ENCODE measurements around the gene CHRM4. TPM values are rescaled to one million over a fixed set of nuclear protein-coding genes. Genes with fewer than 3 reads are reported as not detected.

Gene CHRM4
- polyA plus RNA-seq, 4 donors = 0.13 to 0.32 (median 0.19) TPM

GRCh38 chr11:46404476-46405017 is 13.0 kb upstream of the CHRM4 start:
- DNase-seq (ENCODE audit: low read depth in 4 of 4, low spot score in 2 of 4) = no peak

GRCh38 chr11:46402957-46403902 is 11.7 kb upstream of the CHRM4 start:
- no peak for DNase-seq (ENCODE audit: low read depth in 4 of 4, low spot score in 2 of 4)

- DNase-seq (ENCODE audit: low read depth in 4 of 4, low spot score in 2 of 4) = no peak
Measured at GRCh38 chr11:46397526-46397925, 6.0 kb upstream of the CHRM4 start.

- no peak for DNase-seq (ENCODE audit: low read depth in 4 of 4, low spot score in 2 of 4)
Measured at GRCh38 chr11:46393759-46394158, 2.2 kb upstream of the CHRM4 start.

- DNase-seq (ENCODE audit: low read depth in 4 of 4, low spot score in 2 of 4) = no peak
Measured at GRCh38 chr11:46393231-46393616, 1.6 kb upstream of the CHRM4 start.

GRCh38 chr11:46392421-46393230 is 1.1 kb upstream of the CHRM4 start:
- peak in 1 of 4 donors; percentile 71 for DNase-seq (ENCODE audit: low read depth in 4 of 4, low spot score in 2 of 4)

GRCh38 chr11:46391186-46391577 is 394 bp downstream of the CHRM4 start:
- DNase-seq (ENCODE audit: low read depth in 4 of 4, low spot score in 2 of 4) = no peak

- no peak for DNase-seq (ENCODE audit: low read depth in 4 of 4, low spot score in 2 of 4)
Measured at GRCh38 chr11:46390331-46391171, 1.0 kb downstream of the CHRM4 start.

GRCh38 chr11:46389450-46390330 is 1.9 kb downstream of the CHRM4 start:
- DNase-seq (ENCODE audit: low read depth in 4 of 4, low spot score in 2 of 4) = peak in 1 of 4 donors; percentile 41

GRCh38 chr11:46388619-46389449 is 2.7 kb downstream of the CHRM4 start:
- no peak for DNase-seq (ENCODE audit: low read depth in 4 of 4, low spot score in 2 of 4)

GRCh38 chr11:46387919-46388618 is 3.5 kb downstream of the CHRM4 start:
- no peak for DNase-seq (ENCODE audit: low read depth in 4 of 4, low spot score in 2 of 4)

GRCh38 chr11:46387456-46387855 is 4.1 kb downstream of the CHRM4 start:
- DNase-seq (ENCODE audit: low read depth in 4 of 4, low spot score in 2 of 4) = no peak

GRCh38 chr11:46386674-46387073 is 4.9 kb downstream of the CHRM4 start:
- no peak for DNase-seq (ENCODE audit: low read depth in 4 of 4, low spot score in 2 of 4)

- DNase-seq (ENCODE audit: low read depth in 4 of 4, low spot score in 2 of 4) = no peak
Measured at GRCh38 chr11:46386005-46386578, 5.5 kb downstream of the CHRM4 start.

GRCh38 chr11:46385169-46386004 is 6.2 kb downstream of the CHRM4 start:
- DNase-seq (ENCODE audit: low read depth in 4 of 4, low spot score in 2 of 4) = no peak

GRCh38 chr11:46383974-46384701 is 7.4 kb downstream of the CHRM4 start:
- DNase-seq (ENCODE audit: low read depth in 4 of 4, low spot score in 2 of 4) = no peak

Data from left renal cortex interstitium (tissue), 4 donors.